SK-N-SH treated with all-trans-retinoic acid at 6 μM for 48 hours (cell line): ENCODE measurements around the gene DMRTB1.

Experiments used
- BACH2 ChIP-seq: fragments of 250-450 bp; sonication (Bioruptor Pico); IDR thresholded peaks from 2 replicates; pipeline ENCODE4 v1.9.0; 2021; ENCODE audit warnings: mild to moderate bottlenecking, borderline replicate concordance
- GLIS3 ChIP-seq: fragments of 250-450 bp; sonication (Bioruptor Pico); IDR thresholded peaks from 2 replicates; pipeline ENCODE4 v1.5.0; 2020; ENCODE audit warnings: mild to moderate bottlenecking, moderate library complexity
- PATZ1 ChIP-seq: fragments of 250-450 bp; sonication (Bioruptor Pico); IDR thresholded peaks from 2 replicates; pipeline ENCODE4 v1.8.0; 2020; ENCODE audit warnings: mild to moderate bottlenecking, moderate library complexity, borderline replicate concordance
- TCF4 ChIP-seq: fragments of 250-450 bp; sonication (Bioruptor Pico); IDR thresholded peaks from 2 replicates; pipeline ENCODE4 v1.8.0; 2021; ENCODE audit warnings: mild to moderate bottlenecking, moderate library complexity, borderline replicate concordance
- TOX ChIP-seq: fragments of 250-450 bp; sonication (Bioruptor Pico); IDR thresholded peaks from 2 replicates; pipeline ENCODE4 v1.8.0; 2021; ENCODE audit warnings: mild to moderate bottlenecking, moderate library complexity, borderline replicate concordance
- TSHZ2 ChIP-seq: fragments of 250-450 bp; sonication (Bioruptor Pico); IDR thresholded peaks from 2 replicates; pipeline ENCODE4 v1.5.0; 2020; ENCODE audit warnings: mild to moderate bottlenecking, moderate library complexity
- ZFP30 ChIP-seq: fragments of 450-650 bp; formaldehyde crosslinking; IDR thresholded peaks from 2 replicates; pipeline ENCODE4 v1.5.0; 2022; ENCODE audit warnings: mild to moderate bottlenecking, moderate library complexity
- ZNF8 ChIP-seq: fragments of 450-650 bp; formaldehyde crosslinking; IDR thresholded peaks from 2 replicates; pipeline ENCODE4 v1.5.0; 2020; ENCODE audit warnings: mild to moderate bottlenecking, moderate library complexity

DNA sequence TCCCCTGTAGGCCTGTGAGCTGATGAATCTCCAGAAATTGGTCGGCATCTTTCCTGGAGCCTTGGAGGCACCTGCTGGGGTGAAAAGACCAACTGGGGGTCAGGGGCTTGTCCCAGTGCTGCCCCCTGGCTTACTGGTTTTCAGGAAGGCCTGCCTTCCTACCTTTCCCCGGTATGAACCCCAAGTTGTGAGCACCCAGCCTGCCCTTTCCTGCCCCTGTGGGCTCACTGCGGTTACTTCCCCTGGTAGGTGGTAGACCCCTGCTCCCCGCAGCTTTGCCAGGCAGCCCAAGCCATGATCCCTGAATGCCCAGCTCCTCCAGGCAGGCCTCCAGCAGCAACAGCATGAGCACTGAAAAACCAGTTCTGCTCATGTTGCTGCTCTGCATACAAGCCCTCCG is 10.2 kb downstream of the DMRTB1 start:
- no peak for TF ChIP-seq ZFP30 (CRISPR knock-in tag)
- no peak for TF ChIP-seq TOX
- no peak for TF ChIP-seq ZNF8 (CRISPR knock-in tag)
- no peak for TF ChIP-seq GLIS3 (CRISPR knock-in tag)
- TF ChIP-seq TSHZ2 (CRISPR knock-in tag) = no peak
- TF ChIP-seq BACH2 = no peak
- no peak for TF ChIP-seq PATZ1 (CRISPR knock-in tag)
- TF ChIP-seq TCF4 (CRISPR knock-in tag) = no peak
